Activated naive CD8-positive, alpha-beta T cell (primary cell): Measurements from ENCODE around the gene PLBD1.

ENCODE experiments used
- H3K27ac Mint-ChIP-seq: one replicate; pipeline ENCODE4 v1.8.0; 2021; ENCODE audit warnings: mixed read lengths
- H3K27me3 Mint-ChIP-seq: one replicate; pipeline ENCODE4 v1.8.0; 2021; ENCODE audit warnings: mixed read lengths
- H3K36me3 Mint-ChIP-seq: one replicate; pipeline ENCODE4 v1.8.0; 2021; ENCODE audit warnings: mixed read lengths
- H3K4me1 Mint-ChIP-seq: one replicate; pipeline ENCODE4 v1.8.0; 2021; ENCODE audit warnings: low read depth, mixed read lengths
- H3K4me3 Mint-ChIP-seq: one replicate; pipeline ENCODE4 v1.8.0; 2021; ENCODE audit warnings: mild to moderate bottlenecking, mixed read lengths
- H3K9me3 Mint-ChIP-seq: one replicate; pipeline ENCODE4 v1.8.0; 2021; ENCODE audit warnings: low read depth, mixed read lengths

The PLBD1 gene

GRCh38 chr12:14482886-14483285 lies 84.8 kb downstream of the PLBD1 start:
- Mint-ChIP-seq H3K36me3 (peaks cover 31% of the 10 kb centered on the region), H3K9me3 (no peaks in the 10 kb centered on the region), H3K4me1 (peaks cover 5% of the 10 kb centered on the region), H3K4me3 (no peak overlapping the region), H3K27ac (no peak overlapping the region), H3K27me3 (no peaks in the 10 kb centered on the region)

GRCh38 chr12:14482361-14482760 lies 85.3 kb downstream of the PLBD1 start:
- Mint-ChIP-seq H3K27me3 (no peaks in the 10 kb centered on the region), H3K4me1 (peaks cover 7% of the 10 kb centered on the region), H3K4me3 (no peak overlapping the region), H3K36me3 (peaks cover 31% of the 10 kb centered on the region), H3K9me3 (no peaks in the 10 kb centered on the region), H3K27ac (peak overlapping the region; percentile 6)

GRCh38 chr12:14481201-14481600 lies 86.5 kb downstream of the PLBD1 start:
- no peaks in the 10 kb centered on the region for H3K9me3 Mint-ChIP-seq
- H3K4me1 Mint-ChIP-seq: peaks cover 7% of the 10 kb centered on the region
- peaks cover 28% of the 10 kb centered on the region for H3K36me3 Mint-ChIP-seq
- H3K4me3 Mint-ChIP-seq: no peak overlapping the region
- no peak overlapping the region for H3K27ac Mint-ChIP-seq
- H3K27me3 Mint-ChIP-seq: no peaks in the 10 kb centered on the region

GRCh38 chr12:14479004-14479403 lies 88.7 kb downstream of the PLBD1 start:
- Mint-ChIP-seq H3K27me3 (no peaks in the 10 kb centered on the region), H3K4me1 (peaks cover 10% of the 10 kb centered on the region), H3K27ac (peak overlapping the region; percentile 37), H3K4me3 (no peak overlapping the region), H3K36me3 (peaks cover 30% of the 10 kb centered on the region), H3K9me3 (no peaks in the 10 kb centered on the region)

- H3K4me1 Mint-ChIP-seq: peaks cover 15% of the 10 kb centered on the region
- no peak overlapping the region for H3K27ac Mint-ChIP-seq
- H3K36me3 Mint-ChIP-seq: peaks cover 61% of the 10 kb centered on the region
- no peak overlapping the region for H3K4me3 Mint-ChIP-seq
- peaks cover 23% of the 10 kb centered on the region for H3K9me3 Mint-ChIP-seq
- H3K27me3 Mint-ChIP-seq: no peaks in the 10 kb centered on the region
These were observed 93.9 kb downstream of the PLBD1 start for GRCh38 chr12:14473707-14474287.

- Mint-ChIP-seq H3K4me3 (peak overlapping the region; percentile 38), H3K4me1 (peaks cover 14% of the 10 kb centered on the region), H3K36me3 (peaks cover 60% of the 10 kb centered on the region), H3K27me3 (no peaks in the 10 kb centered on the region), H3K27ac (peak overlapping the region; percentile 83), H3K9me3 (peaks cover 23% of the 10 kb centered on the region)
These were observed 96.2 kb downstream of the PLBD1 start for GRCh38 chr12:14471497-14471896.

- Mint-ChIP-seq H3K9me3 (no peaks in the 10 kb centered on the region), H3K27ac (no peak overlapping the region), H3K4me3 (no peak overlapping the region), H3K4me1 (peaks cover 36% of the 10 kb centered on the region), H3K27me3 (no peaks in the 10 kb centered on the region), H3K36me3 (peaks cover 22% of the 10 kb centered on the region)
These were observed 107.4 kb downstream of the PLBD1 start for GRCh38 chr12:14460212-14460841.

GRCh38 chr12:14454098-14454907 lies 113.4 kb downstream of the PLBD1 start:
- Mint-ChIP-seq H3K36me3 (peaks cover 33% of the 10 kb centered on the region), H3K27ac (peak overlapping the region; percentile 79), H3K27me3 (no peaks in the 10 kb centered on the region), H3K9me3 (no peaks in the 10 kb centered on the region), H3K4me1 (peaks cover 50% of the 10 kb centered on the region), H3K4me3 (peak overlapping the region; percentile 30)
